Measurements from ENCODE around the gene NAP1L4.

Gene NAP1L4

DNA sequence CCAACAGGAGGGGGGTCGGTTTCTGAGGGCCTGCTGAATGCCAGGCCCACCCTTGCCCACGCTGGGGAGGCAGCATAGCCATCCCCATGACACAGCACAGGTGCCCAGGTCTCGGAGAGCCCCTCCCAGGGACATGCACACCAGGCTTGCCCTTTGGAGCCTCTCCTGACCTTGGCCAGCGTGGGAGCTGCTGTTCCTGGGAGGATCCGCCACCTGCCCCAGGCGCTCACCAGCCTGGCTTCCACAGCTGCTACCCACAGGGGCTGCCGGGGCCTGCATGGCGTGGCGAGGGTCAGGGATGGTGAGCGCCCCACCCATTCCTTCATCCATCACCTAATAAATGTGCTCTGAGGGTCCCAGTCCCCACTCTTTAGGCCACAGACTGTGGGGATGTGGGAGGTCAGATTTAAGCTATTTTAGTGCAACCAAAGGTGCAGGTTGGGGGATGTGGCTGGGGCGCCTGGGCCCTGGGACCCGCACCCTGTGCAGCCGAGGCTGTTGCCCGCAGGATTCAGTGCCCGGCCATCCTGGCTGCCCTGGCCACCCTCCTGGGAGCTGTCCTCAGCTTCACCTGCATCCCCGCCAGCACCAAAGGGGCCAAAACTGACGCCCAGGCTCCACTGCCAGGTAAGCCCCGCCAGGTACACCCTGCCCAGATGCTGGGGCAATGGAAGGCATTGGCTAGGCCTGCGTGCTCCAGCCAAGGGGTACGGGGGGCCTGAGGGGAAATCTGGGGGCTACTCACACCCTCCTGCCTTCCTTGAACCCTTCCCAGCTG, 75.8 kb downstream of the NAP1L4 start:
- Histone ChIP-seq H3K4me1 (ENCODE audit: control insufficient read depth, insufficient read depth, low read length) (peaks cover 2% of the 10 kb centered on the region; the same call in 1 of the 2 replicates), H3K9me3 (ENCODE audit: control insufficient read depth, insufficient read depth, low read length) (no peaks in the 10 kb centered on the region), H3K27ac (ENCODE audit: low read length) (no peak overlapping the region), H3K4me3 (ENCODE audit: low read length) (no peak overlapping the region), H3K36me3 (ENCODE audit: control insufficient read depth, insufficient read depth, low read length) (no peaks in the 10 kb centered on the region), H3K27me3 (ENCODE audit: control insufficient read depth, insufficient read depth, low read length) (no peaks in the 10 kb centered on the region)
- no CpG with 5 or more reads among the region's 20 CpGs for WGBS (ENCODE audit: insufficient coverage, insufficient read length)
- no peak for DNase-seq (ENCODE audit: low read depth, low spot score)

DNA sequence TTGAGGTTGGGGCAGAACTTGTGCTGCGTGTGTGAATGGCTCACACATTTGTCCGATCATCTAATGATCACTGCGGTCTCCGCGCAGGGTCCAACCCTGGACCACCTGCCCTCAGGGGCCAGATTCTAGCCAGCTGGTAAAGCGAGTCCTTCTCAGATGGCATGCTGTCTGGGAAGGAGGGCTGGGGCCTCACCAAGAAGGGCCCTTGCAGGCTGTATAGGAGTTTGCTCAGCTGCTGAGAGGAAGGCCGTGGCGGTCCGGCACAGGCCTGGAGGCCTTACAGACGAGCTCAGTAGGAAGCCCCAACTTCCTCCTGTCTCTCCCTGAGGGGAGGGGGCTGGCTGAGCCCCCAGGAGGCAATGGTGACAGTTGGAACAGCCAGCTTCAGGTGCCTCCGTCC, 76.7 kb downstream of the NAP1L4 start:
- Histone ChIP-seq H3K4me1 (ENCODE audit: control insufficient read depth, insufficient read depth, low read length) (peaks cover 2% of the 10 kb centered on the region; the same call in 1 of the 2 replicates), H3K27me3 (ENCODE audit: control insufficient read depth, insufficient read depth, low read length) (no peaks in the 10 kb centered on the region), H3K27ac (ENCODE audit: low read length) (no peak overlapping the region)

DNA sequence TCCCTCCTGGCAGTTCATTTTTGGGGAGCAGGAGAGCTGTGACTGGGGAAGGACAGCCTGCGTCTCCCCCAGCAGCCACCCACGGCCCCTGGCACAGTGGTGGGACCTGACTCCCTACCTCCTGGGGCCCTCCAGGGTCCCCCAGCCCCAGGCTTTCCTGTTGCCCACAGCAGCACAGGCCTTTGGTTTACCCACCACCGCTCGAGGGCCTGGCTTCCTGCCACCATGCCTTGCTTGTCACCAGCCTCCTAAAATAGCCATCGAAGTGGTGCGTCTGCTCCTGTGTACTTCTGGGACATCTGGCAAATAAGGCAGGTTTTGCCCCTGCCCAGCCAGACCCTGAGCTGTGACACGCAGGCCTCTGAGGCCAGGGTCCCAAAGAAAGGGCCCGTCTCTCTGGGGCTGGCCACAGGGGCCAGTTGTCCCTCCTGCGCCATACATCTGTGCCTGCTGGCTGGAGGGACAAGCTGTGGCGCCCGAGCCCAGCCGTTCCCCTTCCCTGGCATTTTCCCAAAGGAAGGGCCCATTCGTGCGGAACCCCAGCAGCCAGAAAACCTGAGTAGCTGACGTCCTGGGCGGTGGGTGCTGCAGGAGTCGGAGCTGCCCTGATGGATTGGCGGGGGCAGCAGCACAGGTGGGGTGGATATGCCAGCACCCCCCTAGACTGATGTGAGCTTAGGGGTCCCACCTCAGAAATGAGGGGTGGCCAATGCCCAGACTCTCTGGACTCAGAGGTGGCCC, 77.5 kb downstream of the NAP1L4 start:
- no peaks in the 10 kb centered on the region for H3K36me3 ChIP-seq (ENCODE audit: control insufficient read depth, insufficient read depth, low read length)
- WGBS (ENCODE audit: insufficient coverage, insufficient read length) = no CpG with 5 or more reads among the region's 18 CpGs
- no peaks in the 10 kb centered on the region for H3K27me3 ChIP-seq (ENCODE audit: control insufficient read depth, insufficient read depth, low read length)

More for the DNA sequence above, 76.7 kb downstream of the NAP1L4 start:
- no CpG with 5 or more reads among the region's 11 CpGs for WGBS (ENCODE audit: insufficient coverage, insufficient read length)
- no peak for DNase-seq (ENCODE audit: low read depth, low spot score)
- no peaks in the 10 kb centered on the region for H3K9me3 ChIP-seq (ENCODE audit: control insufficient read depth, insufficient read depth, low read length)
- H3K36me3 ChIP-seq (ENCODE audit: control insufficient read depth, insufficient read depth, low read length) = no peaks in the 10 kb centered on the region
- no peak overlapping the region for H3K4me3 ChIP-seq (ENCODE audit: low read length)

DNA sequence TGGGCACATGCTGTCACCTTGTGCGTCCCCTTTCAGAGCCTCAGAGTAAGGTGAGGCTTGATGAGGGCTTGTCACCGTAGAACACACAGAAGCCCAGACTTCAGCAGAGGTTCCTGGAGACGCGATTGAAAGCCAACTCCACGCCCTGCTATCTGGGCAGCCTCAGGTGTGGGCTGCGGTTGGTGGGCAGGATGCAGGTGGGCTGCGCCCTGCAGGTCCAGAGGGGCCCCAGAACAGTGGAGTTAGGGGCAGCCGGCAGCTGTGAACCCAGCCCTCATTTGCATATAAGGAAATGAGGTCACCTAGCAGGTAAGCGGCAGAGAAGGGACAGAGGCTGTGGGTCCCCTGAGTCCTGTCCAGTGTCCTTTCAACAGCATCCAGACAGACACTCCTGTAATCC, 78.4 kb downstream of the NAP1L4 start:
- H3K4me1 ChIP-seq (ENCODE audit: control insufficient read depth, insufficient read depth, low read length) = peaks cover 2% of the 10 kb centered on the region; the same call in 1 of the 2 replicates
- H3K9me3 ChIP-seq (ENCODE audit: control insufficient read depth, insufficient read depth, low read length) = no peaks in the 10 kb centered on the region
- no peaks in the 10 kb centered on the region for H3K27me3 ChIP-seq (ENCODE audit: control insufficient read depth, insufficient read depth, low read length)
- no CpG with 5 or more reads among the region's 9 CpGs for WGBS (ENCODE audit: insufficient coverage, insufficient read length)
- no peak overlapping the region for H3K4me3 ChIP-seq (ENCODE audit: low read length)
- H3K27ac ChIP-seq (ENCODE audit: low read length) = no peak overlapping the region
- no peaks in the 10 kb centered on the region for H3K36me3 ChIP-seq (ENCODE audit: control insufficient read depth, insufficient read depth, low read length)
- no peak for DNase-seq (ENCODE audit: low read depth, low spot score)

More for the DNA sequence above, 77.5 kb downstream of the NAP1L4 start:
- no peak overlapping the region for H3K4me3 ChIP-seq (ENCODE audit: low read length)
- H3K4me1 ChIP-seq (ENCODE audit: control insufficient read depth, insufficient read depth, low read length) = peaks cover 2% of the 10 kb centered on the region; the same call in 1 of the 2 replicates
- no peaks in the 10 kb centered on the region for H3K9me3 ChIP-seq (ENCODE audit: control insufficient read depth, insufficient read depth, low read length)
- no peak overlapping the region for H3K27ac ChIP-seq (ENCODE audit: low read length)
- DNase-seq (ENCODE audit: low read depth, low spot score) = no peak

DNA sequence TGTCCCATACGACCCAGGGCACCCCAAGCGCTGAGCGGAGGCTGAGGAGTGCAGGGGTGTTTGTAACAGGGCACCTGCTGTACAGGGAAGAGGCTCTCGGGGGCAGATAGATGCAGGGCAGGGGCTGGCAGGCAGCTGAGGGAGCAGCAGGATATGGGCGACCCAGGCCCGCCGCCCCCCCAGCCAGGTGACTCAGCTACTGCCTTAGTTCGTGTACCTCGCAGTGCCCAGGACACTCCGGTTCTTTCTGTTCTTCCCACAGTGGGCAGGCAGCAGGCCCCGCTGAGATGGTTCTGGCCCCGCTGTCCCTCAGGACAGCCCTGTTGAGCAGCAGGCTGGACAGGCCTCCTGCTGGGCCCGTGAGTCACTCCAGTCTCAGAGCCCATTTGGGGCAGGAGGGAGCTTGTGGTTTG, 79.1 kb downstream of the NAP1L4 start:
- Histone ChIP-seq H3K36me3 (ENCODE audit: control insufficient read depth, insufficient read depth, low read length) (no peaks in the 10 kb centered on the region), H3K27ac (ENCODE audit: low read length) (no peak overlapping the region), H3K4me3 (ENCODE audit: low read length) (no peak overlapping the region), H3K9me3 (ENCODE audit: control insufficient read depth, insufficient read depth, low read length) (no peaks in the 10 kb centered on the region), H3K4me1 (ENCODE audit: control insufficient read depth, insufficient read depth, low read length) (peaks cover 2% of the 10 kb centered on the region; the same call in 1 of the 2 replicates), H3K27me3 (ENCODE audit: control insufficient read depth, insufficient read depth, low read length) (no peaks in the 10 kb centered on the region)
- DNase-seq (ENCODE audit: low read depth, low spot score) = no peak
- no CpG with 5 or more reads among the region's 13 CpGs for WGBS (ENCODE audit: insufficient coverage, insufficient read length)

DNA sequence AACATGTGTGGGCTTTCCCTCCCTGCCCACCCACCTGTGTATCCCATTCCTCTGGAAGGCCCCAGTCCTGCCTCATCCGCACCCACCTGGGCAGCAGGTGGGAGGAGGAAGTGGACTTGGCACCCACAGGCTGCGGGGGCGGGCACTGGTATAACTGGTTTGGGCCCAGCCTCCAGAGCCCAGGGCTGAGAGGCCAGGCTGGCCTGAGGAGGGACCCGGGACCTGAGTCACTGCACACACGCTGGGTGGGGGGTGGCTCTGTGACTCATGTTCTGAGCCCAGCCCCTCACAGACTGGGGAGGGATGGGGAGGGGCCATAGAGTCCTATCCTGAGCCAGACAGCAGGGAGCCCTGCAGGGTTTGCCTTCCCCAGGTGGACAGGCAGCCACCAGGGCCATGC, 79.6 kb downstream of the NAP1L4 start:
- DNase-seq (ENCODE audit: low read depth, low spot score) = no peak
- no CpG with 5 or more reads among the region's 5 CpGs for WGBS (ENCODE audit: insufficient coverage, insufficient read length)

DNA sequence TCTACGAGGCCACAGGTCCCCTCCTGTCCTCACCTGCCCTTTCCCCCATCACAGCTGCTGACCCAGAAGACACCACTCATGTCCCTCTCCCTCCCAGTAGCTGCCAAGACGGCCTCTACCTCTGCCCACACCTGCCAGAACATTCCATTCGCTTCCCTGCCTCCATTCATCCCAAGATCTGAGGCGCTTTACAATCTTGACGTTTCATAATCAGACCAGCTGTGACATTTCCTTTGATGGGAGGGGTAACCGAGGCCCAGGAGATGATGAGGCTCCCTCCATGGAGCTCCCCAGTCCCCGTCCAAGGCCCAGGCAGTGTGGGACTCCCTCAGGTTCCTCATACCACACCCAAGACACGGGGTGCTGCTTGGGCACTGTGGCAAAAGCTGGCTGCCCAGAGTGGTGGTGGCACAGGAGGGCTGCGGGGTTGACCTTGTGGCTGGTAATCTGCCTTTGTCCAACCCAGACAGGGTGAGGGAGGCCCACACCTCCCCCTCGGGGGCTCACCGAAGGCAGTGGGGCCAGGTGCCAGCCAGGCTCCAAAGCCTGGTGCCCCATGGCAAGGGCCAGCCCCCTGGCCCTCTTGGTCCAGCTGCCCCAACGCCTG, 80.2 kb downstream of the NAP1L4 start:
- DNase-seq (ENCODE audit: low read depth, low spot score) = no peak
- Histone ChIP-seq H3K9me3 (ENCODE audit: control insufficient read depth, insufficient read depth, low read length) (no peaks in the 10 kb centered on the region), H3K27me3 (ENCODE audit: control insufficient read depth, insufficient read depth, low read length) (no peaks in the 10 kb centered on the region), H3K36me3 (ENCODE audit: control insufficient read depth, insufficient read depth, low read length) (no peaks in the 10 kb centered on the region), H3K4me1 (ENCODE audit: control insufficient read depth, insufficient read depth, low read length) (peaks cover 2% of the 10 kb centered on the region; the same call in 1 of the 2 replicates), H3K27ac (ENCODE audit: low read length) (no peak overlapping the region), H3K4me3 (ENCODE audit: low read length) (no peak overlapping the region)
- no CpG with 5 or more reads among the region's 12 CpGs for WGBS (ENCODE audit: insufficient coverage, insufficient read length)

More for the DNA sequence above, 79.6 kb downstream of the NAP1L4 start:
- H3K36me3 ChIP-seq (ENCODE audit: control insufficient read depth, insufficient read depth, low read length) = no peaks in the 10 kb centered on the region
- peaks cover 2% of the 10 kb centered on the region; the same call in 1 of the 2 replicates for H3K4me1 ChIP-seq (ENCODE audit: control insufficient read depth, insufficient read depth, low read length)
- H3K27me3 ChIP-seq (ENCODE audit: control insufficient read depth, insufficient read depth, low read length) = no peaks in the 10 kb centered on the region
- H3K4me3 ChIP-seq (ENCODE audit: low read length) = no peak overlapping the region
- no peaks in the 10 kb centered on the region for H3K9me3 ChIP-seq (ENCODE audit: control insufficient read depth, insufficient read depth, low read length)
- H3K27ac ChIP-seq (ENCODE audit: low read length) = no peak overlapping the region

DNA sequence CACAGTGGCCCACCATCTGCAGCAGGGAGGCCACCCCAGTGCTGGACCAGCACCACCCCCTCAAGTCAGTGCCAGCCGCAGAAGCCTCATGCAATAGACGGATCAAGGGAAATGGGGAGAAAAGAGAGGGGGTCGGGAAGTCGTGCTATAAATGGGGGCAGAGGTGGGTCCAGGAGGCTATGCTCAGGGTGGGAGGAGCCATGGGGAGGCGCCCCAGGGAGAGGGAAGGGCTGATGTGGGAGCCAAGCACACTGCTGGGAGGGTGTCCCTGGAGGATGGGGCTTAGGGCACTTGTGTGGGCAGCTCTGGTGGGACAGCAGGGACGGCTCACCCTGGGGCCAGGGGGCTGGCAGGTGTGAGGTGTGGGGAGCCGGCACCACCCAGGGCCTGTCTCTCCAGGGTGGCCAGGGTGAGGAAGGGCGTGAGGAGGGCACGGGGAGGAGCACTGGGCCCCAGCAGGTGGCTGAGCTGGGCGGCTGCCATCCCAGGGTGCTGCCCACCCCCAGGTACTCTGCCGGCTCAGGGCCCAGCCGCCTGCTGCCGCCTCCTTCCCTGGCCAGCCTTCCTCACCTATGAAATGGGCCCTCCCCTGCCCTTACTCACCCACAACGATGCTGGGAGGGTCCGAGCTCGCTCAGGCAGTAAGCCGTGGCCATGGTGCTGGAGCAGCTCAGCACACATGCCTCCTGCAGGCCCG, 80.9 kb downstream of the NAP1L4 start:
- Histone ChIP-seq H3K27ac (ENCODE audit: low read length) (no peak overlapping the region), H3K4me3 (ENCODE audit: low read length) (no peak overlapping the region), H3K9me3 (ENCODE audit: control insufficient read depth, insufficient read depth, low read length) (no peaks in the 10 kb centered on the region), H3K36me3 (ENCODE audit: control insufficient read depth, insufficient read depth, low read length) (no peaks in the 10 kb centered on the region), H3K27me3 (ENCODE audit: control insufficient read depth, insufficient read depth, low read length) (no peaks in the 10 kb centered on the region), H3K4me1 (ENCODE audit: control insufficient read depth, insufficient read depth, low read length) (peaks cover 2% of the 10 kb centered on the region; the same call in 1 of the 2 replicates)
- no peak for DNase-seq (ENCODE audit: low read depth, low spot score)
- no CpG with 5 or more reads among the region's 18 CpGs for WGBS (ENCODE audit: insufficient coverage, insufficient read length)

DNA sequence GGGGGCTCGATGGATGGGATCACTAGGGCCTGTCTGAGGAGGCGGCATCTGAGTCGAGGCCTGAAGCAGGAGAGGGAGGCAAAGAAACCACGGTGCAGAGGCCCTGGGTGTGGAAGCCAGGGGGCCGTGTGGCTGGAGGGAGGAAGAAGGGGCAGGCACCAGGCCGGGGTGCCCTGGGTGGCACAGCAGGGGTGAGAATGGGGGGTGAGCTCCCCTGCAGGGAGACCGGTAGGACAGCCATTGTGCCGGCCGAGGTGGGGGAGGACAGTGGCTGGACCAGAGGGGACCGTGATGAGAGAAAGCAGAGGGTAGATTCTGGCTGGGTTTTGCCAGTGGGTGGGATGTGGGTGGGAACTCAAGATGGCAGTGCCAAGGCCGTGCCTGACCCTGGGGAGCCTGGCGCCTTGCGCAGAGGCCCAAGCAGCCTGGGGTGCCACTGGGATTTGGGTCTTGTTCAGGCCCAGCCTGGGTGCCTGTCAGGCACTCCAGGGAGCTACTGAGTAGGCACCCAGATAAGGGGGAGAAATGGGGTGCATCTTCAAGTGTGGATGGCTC, 81.7 kb downstream of the NAP1L4 start:
- Histone ChIP-seq H3K4me3 (ENCODE audit: low read length) (no peak overlapping the region), H3K4me1 (ENCODE audit: control insufficient read depth, insufficient read depth, low read length) (peaks cover 2% of the 10 kb centered on the region; the same call in 1 of the 2 replicates), H3K27ac (ENCODE audit: low read length) (no peak overlapping the region), H3K36me3 (ENCODE audit: control insufficient read depth, insufficient read depth, low read length) (no peaks in the 10 kb centered on the region), H3K27me3 (ENCODE audit: control insufficient read depth, insufficient read depth, low read length) (no peaks in the 10 kb centered on the region), H3K9me3 (ENCODE audit: control insufficient read depth, insufficient read depth, low read length) (no peaks in the 10 kb centered on the region)
- no peak for DNase-seq (ENCODE audit: low read depth, low spot score)
- WGBS (ENCODE audit: insufficient coverage, insufficient read length) = no CpG with 5 or more reads among the region's 13 CpGs
